Brain microvascular endothelial cell (primary cell): ENCODE results near the gene GSK3B.

Source experiments
- DNase-seq: peaks from one replicate; pipeline ENCODE4 v3.0.0-alpha.2; 2020
- H3K27ac ChIP-seq: fragments of 250-450 bp; sonication (Bioruptor Pico); 2 replicates; pipeline ENCODE4 v1.5.1; 2020; ENCODE audit warnings: mild to moderate bottlenecking, moderate library complexity
- H3K27me3 ChIP-seq: fragments of 250-450 bp; sonication (Bioruptor Pico); replicated peaks from 2 replicates; pipeline ENCODE4 v1.5.1; 2020; ENCODE audit warnings: mild to moderate bottlenecking
- H3K36me3 ChIP-seq: fragments of 250-450 bp; sonication (Bioruptor Pico); replicated peaks from 2 replicates; pipeline ENCODE4 v1.5.1; 2020; ENCODE audit warnings: mild to moderate bottlenecking
- H3K4me3 ChIP-seq: 2 replicates; pipeline ENCODE4 v1.5.1; 2011; ENCODE audit warnings: low read depth, mild to moderate bottlenecking, control low read depth, low read length, moderate library complexity
- CTCF ChIP-seq: IDR thresholded peaks from 2 replicates; pipeline ENCODE4 v1.5.1; 2011; ENCODE audit warnings: low read depth, mild to moderate bottlenecking, moderate library complexity, low read length, control low read depth, inconsistent platforms; ENCODE audit errors: missing control alignments
- in situ Hi-C: cut with HindIII; loops from 2 replicates; pipeline ENCODE4 v1.10.0; 2017; ENCODE audit warnings: low sequenced_read_pairs, low pct_ligation_motif_present

Gene GSK3B

GRCh38 chr3:119783255-119783654, 311.0 kb downstream of the GSK3B start:
- H3K4me3 ChIP-seq, result no peak overlapping the region
- TF ChIP-seq CTCF, result no peak
- no peaks in the 10 kb centered on the region for H3K36me3 ChIP-seq
- H3K27me3 ChIP-seq, result no peaks in the 10 kb centered on the region
- no peak for DNase-seq
- H3K27ac ChIP-seq, result no peak overlapping the region
- in situ Hi-C loops, result no loop called here

GRCh38 chr3:119782460-119782859, 311.8 kb downstream of the GSK3B start:
- Histone ChIP-seq H3K27me3 (no peaks in the 10 kb centered on the region), H3K4me3 (no peak overlapping the region), H3K36me3 (no peaks in the 10 kb centered on the region), H3K27ac (no peak overlapping the region)
- in situ Hi-C loops, result no loop called here
- DNase-seq, result no peak
- TF ChIP-seq CTCF, result no peak

GRCh38 chr3:119781330-119782198, 312.7 kb downstream of the GSK3B start, which contains the start of gene NR1I2:
TSS of gene NR1I2 (plus strand) at chr3:119782101.
- no peak for DNase-seq
- H3K27me3 ChIP-seq, result no peaks in the 10 kb centered on the region
- H3K4me3 ChIP-seq, result no peak within 1 kb of the TSS
- no peak for TF ChIP-seq CTCF
- H3K36me3 ChIP-seq, result no peaks in the 10 kb centered on the region
- in situ Hi-C loops, result no loop called here
- no peak within 1 kb of the TSS for H3K27ac ChIP-seq

GRCh38 chr3:119779731-119780383, 314.4 kb downstream of the GSK3B start:
- in situ Hi-C loops, result no loop called here
- Histone ChIP-seq H3K27me3 (no peaks in the 10 kb centered on the region), H3K36me3 (no peaks in the 10 kb centered on the region), H3K27ac (no peak overlapping the region), H3K4me3 (no peak overlapping the region)
- DNase-seq, result no peak
- no peak for TF ChIP-seq CTCF

GRCh38 chr3:119778811-119779210, 315.4 kb downstream of the GSK3B start:
- DNase-seq, result no peak
- H3K27ac ChIP-seq, result no peak overlapping the region
- no peaks in the 10 kb centered on the region for H3K27me3 ChIP-seq
- in situ Hi-C loops, result no loop called here
- TF ChIP-seq CTCF, result no peak
- H3K36me3 ChIP-seq, result no peaks in the 10 kb centered on the region
- H3K4me3 ChIP-seq, result no peak overlapping the region

- in situ Hi-C loops, result no loop called here
- no peak for TF ChIP-seq CTCF
- Histone ChIP-seq H3K36me3 (no peaks in the 10 kb centered on the region), H3K27me3 (no peaks in the 10 kb centered on the region), H3K4me3 (no peak overlapping the region), H3K27ac (no peak overlapping the region)
- no peak for DNase-seq
Measured at GRCh38 chr3:119778176-119778575, 316.1 kb downstream of the GSK3B start.
